CD4-positive, alpha-beta memory T cell (primary cell): ENCODE data around the gene CTF1. TPM values are rescaled to one million over a fixed set of nuclear protein-coding genes. Genes with fewer than 3 reads are reported as not detected.
A peak's percentile ranks its signal among the peaks of the same experiment; 100 is the strongest.

ENCODE experiments used
- CTCF ChIA-PET: fragments of 350-600 bp; sonication (Branson Sonifier 250); formaldehyde crosslinking; loops from one replicate; lab custom pipeline; 2021; ENCODE audit warnings: inconsistent platforms; ENCODE audit not compliant: partially characterized antibody; lab: Charles Lee
- POLR2A ChIA-PET: fragments of 350-600 bp; sonication (Branson Sonifier 250); formaldehyde crosslinking; loops from one replicate; lab custom pipeline; 2021; ENCODE audit not compliant: partially characterized antibody; lab: Charles Lee
- DNase-seq, 5 donors: peaks; one replicate each; pipeline versions ENCODE4 v3.0.0 to v3.0.0-alpha.2; 2020 to 2022; ENCODE audit warnings: mixed read lengths in 1 of 5
- H3K27ac ChIP-seq: one replicate; pipeline ENCODE4 v1.7.0; 2013; ENCODE audit warnings: low read depth, low read length
- H3K27me3 ChIP-seq: 2 replicates; pipeline ENCODE4 v1.7.0; 2013; ENCODE audit warnings: mild to moderate bottlenecking, low read length, moderate library complexity; ENCODE audit not compliant: insufficient read depth
- H3K36me3 ChIP-seq: 2 replicates; pipeline ENCODE4 v1.7.0; 2013; ENCODE audit warnings: mild to moderate bottlenecking, low read length, moderate library complexity; ENCODE audit not compliant: insufficient read depth
- H3K4me1 ChIP-seq: 2 replicates; pipeline ENCODE4 v1.7.0; 2013; ENCODE audit warnings: mild to moderate bottlenecking, low read length, moderate library complexity; ENCODE audit not compliant: insufficient read depth
- H3K4me3 ChIP-seq, 2 donors: one replicate each; pipeline ENCODE4 v1.7.0; 2013; ENCODE audit warnings: low read length in 2 of 2, mild to moderate bottlenecking in 1 of 2
- H3K9me3 ChIP-seq, 2 donors: one replicate each; pipeline ENCODE4 v1.7.0; 2013; ENCODE audit warnings: low read length in 2 of 2, control low read depth in 1 of 2; ENCODE audit not compliant: control insufficient read depth in 1 of 2
- H3K27ac Mint-ChIP-seq, 7 donors: one replicate each; pipeline ENCODE4 v1.8.0; 2020 to 2021; ENCODE audit warnings: mixed read lengths in 7 of 7, mild to moderate bottlenecking in 6 of 7, inconsistent platforms in 3 of 7, moderate library complexity in 3 of 7
- H3K27me3 Mint-ChIP-seq, 2 donors: one replicate each; pipeline ENCODE4 v1.8.0; 2020 to 2021; ENCODE audit warnings: mixed read lengths in 2 of 2
- H3K36me3 Mint-ChIP-seq, 2 donors: one replicate each; pipeline ENCODE4 v1.8.0; 2020 to 2021; ENCODE audit warnings: mixed read lengths in 2 of 2, inconsistent platforms in 1 of 2, mild to moderate bottlenecking in 1 of 2
- H3K4me1 Mint-ChIP-seq, 4 donors: one replicate each; pipeline ENCODE4 v1.8.0; 2020 to 2021; ENCODE audit warnings: mixed read lengths in 4 of 4, mild to moderate bottlenecking in 1 of 4
- H3K4me3 Mint-ChIP-seq, 8 donors: one replicate each; pipeline ENCODE4 v1.8.0; 2020 to 2021; ENCODE audit warnings: mixed read lengths in 8 of 8, mild to moderate bottlenecking in 7 of 8, moderate library complexity in 6 of 8, inconsistent platforms in 3 of 8
- H3K9me3 Mint-ChIP-seq, 8 donors: one replicate each; pipeline ENCODE4 v1.8.0; 2020 to 2021; ENCODE audit warnings: mixed read lengths in 8 of 8, mild to moderate bottlenecking in 5 of 8, inconsistent platforms in 3 of 8, moderate library complexity in 1 of 8
- intact Hi-C: fragments of 100-400 bp; cut with micrococcal nuclease; formaldehyde crosslinking; loops from one replicate; pipeline ENCODE4 v1.15.1; 2023
- polyA plus RNA-seq, 2 donors: library from polyadenylated mRNA; unstranded; fragments of 300-500 nt; fragmentation: Illumina TruSeq; gene quantifications; one replicate each; pipeline ENCODE4 v1.2.3, GENCODE V29; 2021
- total RNA-seq, 2 experiments: library from RNA; stranded (reverse); gene quantifications; one replicate each; pipeline ENCODE4 v1.2.3, GENCODE V29; 2021

Gene CTF1
- total and polyA plus RNA-seq, 4 experiments from 2014 or later = 0.19 to 0.26 TPM; not detected in 2

GRCh38 chr16:30893417-30893743, 3.0 kb upstream of the CTF1 start:
- DNase-seq = peak in 2 of 5 donors; percentile 17 to 56
- POLR2A ChIA-PET = interaction anchor here (0.6 to 6.3 kb wide), 4 partner anchors 9 to 49 kb away, joined by 3 to 85 read pairs (median 11); no protein-coding TSS in a partner anchor
- CTCF ChIA-PET = interaction anchor here (0.9 to 4.3 kb wide), 4 partner anchors 8 to 48 kb away, joined by 3 to 29 read pairs (median 4); no protein-coding TSS in a partner anchor
- Mint-ChIP-seq H3K4me1 (peaks cover 31 to 60% (median 44%) of the 10 kb centered on the region in 4 donors), H3K27ac (peak overlapping the region; percentile 75 to 96 (median 90)), H3K36me3 (peaks cover 11 to 24% of the 10 kb centered on the region in 2 donors), H3K4me3 (peak overlapping the region; percentile 85 to 95 (median 87)), H3K9me3 (peaks cover 0 to 3% (median 0%) of the 10 kb centered on the region in 8 donors), H3K27me3 (no peaks in the 10 kb centered on the region)
- Histone ChIP-seq H3K4me3 (peak overlapping the region; percentile 52 to 75), H3K27ac (peak overlapping the region; percentile 79), H3K9me3 (no peaks in the 10 kb centered on the region), H3K27me3 (no peaks in the 10 kb centered on the region), H3K4me1 (peaks cover 35% of the 10 kb centered on the region), H3K36me3 (peaks cover 14% of the 10 kb centered on the region)
- intact Hi-C loops = no loop called here

GRCh38 chr16:30893744-30894539, 2.5 kb upstream of the CTF1 start, which contains the start of gene BCL7C:
TSS of gene BCL7C (minus strand) at chr16:30894077. CDS start at chr16:30893944, 133 bp downstream.
- Histone ChIP-seq H3K27me3 (no peaks in the 10 kb centered on the region), H3K4me3 (peak within 1 kb of the TSS; percentile 52 to 75), H3K4me1 (peaks cover 35% of the 10 kb centered on the region), H3K9me3 (no peaks in the 10 kb centered on the region), H3K36me3 (peaks cover 9% of the 10 kb centered on the region), H3K27ac (peak within 1 kb of the TSS; percentile 79)
- POLR2A ChIA-PET = interaction anchor here (0.7 to 6.3 kb wide), 3 partner anchors 8 to 49 kb away, joined by 3 to 85 read pairs (median 19); no protein-coding TSS in a partner anchor
- peak within 1 kb of the TSS; percentile 85 to 95 (median 90) for H3K4me3 Mint-ChIP-seq
- peaks cover 6 to 19% of the 10 kb centered on the region in 2 donors for H3K36me3 Mint-ChIP-seq
- peaks cover 29 to 55% (median 43%) of the 10 kb centered on the region in 4 donors for H3K4me1 Mint-ChIP-seq
- intact Hi-C loops = loop anchor here (1.0 kb wide), 1 partner anchor 19 kb away; no protein-coding TSS in a partner anchor
- peak; percentile 63 to 82 (median 67) for DNase-seq
- H3K27ac Mint-ChIP-seq = peak within 1 kb of the TSS; percentile 85 to 97 (median 93)
- no peaks in the 10 kb centered on the region for H3K27me3 Mint-ChIP-seq
- CTCF ChIA-PET = interaction anchor here (0.9 to 4.3 kb wide), 3 partner anchors 8 to 48 kb away, joined by 3 to 29 read pairs (median 4); no protein-coding TSS in a partner anchor
- peaks cover 0 to 3% (median 0%) of the 10 kb centered on the region in 8 donors for H3K9me3 Mint-ChIP-seq

- peak overlapping the region in 1 of 2 donors; percentile 34 for H3K4me3 ChIP-seq
Observed at GRCh38 chr16:30894540-30895368, 1.7 kb upstream of the CTF1 start.

GRCh38 chr16:30895627-30896260, 670 bp upstream of the CTF1 start:
- Mint-ChIP-seq H3K4me3 (peak overlapping the region; percentile 23 to 88 (median 79)), H3K9me3 (peaks cover 0 to 3% (median 0%) of the 10 kb centered on the region in 8 donors), H3K36me3 (peaks cover 0 to 9% of the 10 kb centered on the region in 2 donors), H3K27ac (peak overlapping the region; percentile 52 to 97 (median 81)), H3K27me3 (no peaks in the 10 kb centered on the region), H3K4me1 (peaks cover 27 to 56% (median 42%) of the 10 kb centered on the region in 4 donors)
- POLR2A ChIA-PET = interaction anchor here (0.6 to 10.9 kb wide), 5 partner anchors 19 to 901 kb away, joined by 4 to 177 read pairs (median 4); partner anchors contain the start of genes FBXL19 and HIRIP3
- CTCF ChIA-PET = interaction anchor here (8.3 kb wide), 1 partner anchor 51 kb away, joined by 124 read pairs; no protein-coding TSS in a partner anchor
- Histone ChIP-seq H3K4me3 (no peak overlapping the region), H3K36me3 (peaks cover 6% of the 10 kb centered on the region), H3K4me1 (peaks cover 35% of the 10 kb centered on the region), H3K27ac (peak overlapping the region; percentile 46), H3K9me3 (no peaks in the 10 kb centered on the region), H3K27me3 (no peaks in the 10 kb centered on the region)
- intact Hi-C loops = loop anchor here (2.0 kb wide), 1 partner anchor 61 kb away; the partner anchor contains the start of gene SETD1A
- peak in 1 of 5 donors; percentile 59 for DNase-seq

More at GRCh38 chr16:30894540-30895368, 1.7 kb upstream of the CTF1 start:
- peaks cover 35% of the 10 kb centered on the region for H3K4me1 ChIP-seq
- intact Hi-C loops = loop anchor here (1.0 kb wide), 1 partner anchor 19 kb away; no protein-coding TSS in a partner anchor
- ChIA-PET POLR2A (interaction anchor here (1.1 to 10.9 kb wide), 3 partner anchors 18 to 50 kb away, joined by 4 to 177 read pairs (median 6); partner anchors contain the start of gene FBXL19), CTCF (no interaction called here)
- no peaks in the 10 kb centered on the region for H3K27me3 ChIP-seq
- Mint-ChIP-seq H3K36me3 (peaks cover 2 to 14% of the 10 kb centered on the region in 2 donors), H3K27ac (peak overlapping the region; percentile 81 to 97 (median 93)), H3K4me3 (peak overlapping the region; percentile 81 to 91 (median 86)), H3K27me3 (no peaks in the 10 kb centered on the region), H3K9me3 (peaks cover 0 to 3% (median 0%) of the 10 kb centered on the region in 8 donors), H3K4me1 (peaks cover 28 to 53% (median 43%) of the 10 kb centered on the region in 4 donors)
- DNase-seq = no peak
- peak overlapping the region; percentile 59 for H3K27ac ChIP-seq
- H3K36me3 ChIP-seq = peaks cover 6% of the 10 kb centered on the region
- H3K9me3 ChIP-seq = no peaks in the 10 kb centered on the region

GRCh38 chr16:30896889-30897733, 697 bp downstream of the CTF1 start:
- peak; percentile 56 to 73 (median 67) for DNase-seq
- intact Hi-C loops = loop anchor here (1.0 to 2.0 kb wide), 2 partner anchors 25 to 60 kb away; partner anchors contain the start of gene SETD1A
- no peaks in the 10 kb centered on the region for H3K9me3 ChIP-seq
- peaks cover 0 to 3% (median 0%) of the 10 kb centered on the region in 8 donors for H3K9me3 Mint-ChIP-seq
- no peaks in the 10 kb centered on the region for H3K36me3 ChIP-seq
- H3K27ac Mint-ChIP-seq = peak overlapping the region; percentile 83 to 93 (median 90)
- H3K27me3 ChIP-seq = no peaks in the 10 kb centered on the region
- ChIA-PET POLR2A (interaction anchor here (0.5 to 10.9 kb wide), 3 partner anchors 21 to 389 kb away, joined by 3 to 177 read pairs (median 4); no protein-coding TSS in a partner anchor), CTCF (interaction anchor here (0.5 to 8.3 kb wide), 4 partner anchors 10 to 84 kb away, joined by 3 to 124 read pairs (median 4); no protein-coding TSS in a partner anchor)
- H3K4me1 ChIP-seq = peaks cover 45% of the 10 kb centered on the region
- H3K27ac ChIP-seq = peak overlapping the region; percentile 46
- H3K4me3 ChIP-seq = no peak overlapping the region
- peaks cover 30 to 58% (median 45%) of the 10 kb centered on the region in 4 donors for H3K4me1 Mint-ChIP-seq
- H3K27me3 Mint-ChIP-seq = no peaks in the 10 kb centered on the region
- H3K4me3 Mint-ChIP-seq = peak overlapping the region; percentile 45 to 80 (median 68)
- H3K36me3 Mint-ChIP-seq = peaks cover 0 to 4% of the 10 kb centered on the region in 2 donors
